ENCODE data around the gene RIC1.
"Not testable (repeated sequence)": the region's sequence is repeated elsewhere in the genome, so short reads cannot be mapped to it uniquely, and the experiment has no call there.

Gene RIC1

DNA sequence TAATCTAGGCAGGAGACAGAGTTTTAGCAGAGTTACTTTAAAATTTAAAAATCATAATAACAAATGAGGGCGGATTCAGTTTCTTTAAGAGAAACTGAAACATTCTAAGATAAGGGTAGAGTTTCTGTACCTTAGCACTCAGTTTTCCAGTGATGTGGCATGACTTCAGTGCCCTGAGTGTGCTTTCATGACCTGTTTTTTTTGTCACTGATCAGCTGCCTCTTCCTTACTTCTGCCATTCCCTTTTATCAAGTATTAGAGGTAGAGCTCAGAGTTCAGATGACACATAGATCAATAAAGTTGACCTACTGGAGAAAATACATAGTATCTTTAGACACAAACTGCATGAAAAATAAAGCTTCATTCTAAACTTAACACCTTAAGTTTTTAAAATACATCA, 121.7 kb downstream of the RIC1 start:
- no peak for TF ChIP-seq ZNF274 (IDR thresholded peaks at IDR 0.05; ENCODE audit: low read depth, low read length)
- no peak overlapping the region for H3K4me3 ChIP-seq (ENCODE audit: low read length)

DNA sequence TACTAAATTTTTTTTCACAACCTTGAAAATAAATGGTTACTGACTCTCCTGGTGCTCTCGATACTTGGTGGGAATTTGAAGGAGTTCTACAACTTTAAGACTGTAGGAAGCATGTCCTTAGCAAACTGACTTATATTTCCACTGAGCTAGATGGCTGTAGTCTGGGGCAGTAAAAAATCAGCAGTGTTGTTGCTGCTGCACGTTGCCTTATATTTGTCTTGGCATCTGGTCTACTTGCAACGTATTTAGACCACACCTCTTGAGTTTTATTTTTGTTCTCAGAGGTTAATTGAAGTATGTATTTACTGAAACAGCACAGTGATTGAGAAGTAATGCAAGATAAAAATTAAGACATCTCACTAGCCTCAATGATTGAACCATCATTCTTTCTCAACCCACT, 127.7 kb downstream of the RIC1 start:
- TF ChIP-seq ZNF274 (IDR thresholded peaks at IDR 0.05; ENCODE audit: low read depth, low read length), result no peak
- no peak overlapping the region for H3K4me3 ChIP-seq (ENCODE audit: low read length)

DNA sequence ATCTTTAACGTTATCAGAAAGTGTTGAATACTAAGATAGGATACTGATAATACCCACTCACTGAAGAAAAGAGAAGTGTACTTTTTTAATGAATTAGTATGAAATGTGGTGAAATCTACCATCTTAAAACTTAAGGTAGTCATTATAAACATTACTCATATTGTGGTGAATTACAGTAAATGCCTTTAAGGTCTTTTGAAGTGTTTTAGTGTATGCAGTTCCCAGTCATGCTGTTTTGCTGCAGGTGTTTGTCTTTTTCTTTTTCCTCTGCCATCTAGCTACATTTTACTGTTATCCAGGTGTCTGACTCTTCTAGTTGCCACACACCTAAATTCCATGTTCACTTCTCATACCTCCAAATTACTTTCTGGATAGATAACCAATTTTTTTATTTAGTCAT, 131.4 kb downstream of the RIC1 start:
- H3K4me3 ChIP-seq (ENCODE audit: low read length), result no peak overlapping the region
- TF ChIP-seq ZNF274 (IDR thresholded peaks at IDR 0.05; ENCODE audit: low read depth, low read length), result no peak

DNA sequence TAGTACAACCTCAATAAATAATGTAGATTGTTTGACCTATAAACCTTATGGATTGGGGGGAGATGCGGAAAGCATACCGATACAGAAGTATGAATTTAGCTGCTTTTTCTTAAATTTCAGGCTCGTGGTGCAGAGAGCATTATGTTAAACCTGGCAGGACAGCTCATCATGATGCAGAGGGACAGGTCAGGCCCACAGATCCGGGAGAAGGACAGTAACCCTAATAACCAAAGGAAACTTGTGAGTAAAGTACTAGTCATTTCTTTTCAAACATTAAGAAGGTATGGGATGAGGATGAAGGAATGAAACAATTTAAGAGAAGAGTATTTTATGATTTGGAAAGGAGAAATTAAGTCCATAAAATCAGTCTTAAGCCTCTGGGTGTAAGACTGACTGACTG, 133.5 kb downstream of the RIC1 start:
- H3K4me3 ChIP-seq (ENCODE audit: low read length), result no peak overlapping the region
- TF ChIP-seq ZNF274 (IDR thresholded peaks at IDR 0.05; ENCODE audit: low read depth, low read length), result no peak

GRCh38 chr9:5764130-5764868, 135.4 kb downstream of the RIC1 start:
- no peak overlapping the region for H3K4me3 ChIP-seq (ENCODE audit: low read length)
- TF ChIP-seq ZNF274 (IDR thresholded peaks at IDR 0.05; ENCODE audit: low read depth, low read length), result no peak

DNA sequence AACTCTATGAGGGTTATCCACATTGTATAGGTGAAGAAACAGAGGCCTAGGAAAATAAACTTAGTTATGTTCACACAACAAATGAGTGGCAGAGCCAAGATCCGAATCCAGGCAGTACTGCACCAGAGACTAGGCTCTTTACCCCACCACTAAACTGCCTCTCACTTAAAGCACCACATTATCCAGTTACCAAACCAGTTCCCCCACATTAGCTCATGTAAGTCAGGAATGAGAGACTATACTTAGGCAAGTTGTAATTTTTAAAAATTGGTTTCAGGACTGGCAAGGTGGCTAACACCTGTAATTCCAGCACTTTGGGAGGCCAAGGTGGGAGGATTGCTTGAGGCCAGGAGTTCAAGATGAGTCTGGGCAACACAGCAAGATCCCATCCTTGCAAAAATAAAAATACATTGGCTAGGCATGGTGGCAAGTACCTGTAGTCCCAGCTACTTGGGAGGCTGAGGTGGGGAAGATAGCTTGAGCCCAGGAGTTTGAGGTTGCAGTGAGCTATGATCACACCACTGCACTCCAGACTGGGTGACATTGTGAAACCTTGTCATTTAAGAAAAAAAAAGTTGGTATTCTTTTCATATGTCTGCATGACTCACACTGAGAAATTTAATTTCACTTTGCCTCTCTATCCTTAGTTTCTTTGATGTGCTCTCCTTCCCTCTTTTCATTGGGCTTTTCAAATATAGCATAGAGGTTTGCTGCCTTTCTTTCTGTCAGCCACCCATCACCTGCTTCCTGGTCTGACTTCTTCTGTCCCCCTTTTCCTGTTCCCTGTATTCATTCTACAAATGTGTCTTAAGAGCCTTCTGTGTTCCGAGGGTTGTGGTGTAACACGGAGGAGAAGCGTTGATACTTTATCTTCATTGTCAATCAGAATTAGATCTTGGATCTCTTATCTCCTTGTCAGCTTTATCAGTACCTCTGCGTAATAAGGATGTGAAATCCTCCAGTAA, 139.3 kb downstream of the RIC1 start:
- TF ChIP-seq ZNF274 (IDR thresholded peaks at IDR 0.05; ENCODE audit: low read depth, low read length), result no peak
- peak overlapping the region; percentile 8; the same call in 1 of the 2 replicates for H3K4me3 ChIP-seq (ENCODE audit: low read length)

DNA sequence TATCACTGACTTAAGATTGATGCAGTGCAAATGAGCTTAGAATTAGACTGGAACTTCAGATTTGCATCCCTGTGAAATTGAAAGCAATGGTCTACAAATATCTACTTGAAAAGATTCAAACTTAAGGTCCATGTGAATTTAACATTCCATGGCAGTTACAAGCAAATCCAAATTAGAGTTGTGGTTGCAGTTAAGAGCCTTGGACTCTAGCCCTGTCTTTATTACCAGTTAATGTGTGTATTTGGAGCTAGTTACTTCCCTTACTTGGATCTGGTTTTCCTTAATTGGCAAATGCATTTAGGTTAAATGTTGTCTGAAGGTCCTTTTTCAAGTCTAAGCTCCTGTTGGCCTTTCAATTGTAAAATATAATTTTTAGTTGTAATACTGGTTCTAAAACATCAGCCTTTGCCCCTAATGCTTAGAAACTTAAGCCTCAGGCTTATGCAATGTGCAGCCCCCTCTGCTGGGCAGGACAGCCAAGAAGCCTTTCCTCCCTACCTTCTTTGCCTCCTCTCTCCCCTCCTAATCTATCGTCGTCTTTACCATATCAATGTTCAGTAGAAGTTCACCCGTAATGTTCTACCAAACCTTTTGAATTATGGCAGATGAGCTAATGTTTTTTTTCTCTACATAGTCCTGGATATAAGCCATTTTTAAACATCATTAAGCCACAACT, 144.6 kb downstream of the RIC1 start:
- H3K4me3 ChIP-seq (ENCODE audit: low read length), result no peak overlapping the region
- no peak for TF ChIP-seq ZNF274 (IDR thresholded peaks at IDR 0.05; ENCODE audit: low read depth, low read length)

- no peak for TF ChIP-seq ZNF274 (IDR thresholded peaks at IDR 0.05; ENCODE audit: low read depth, low read length)
- no peak overlapping the region for H3K4me3 ChIP-seq (ENCODE audit: low read length)
Measured at GRCh38 chr9:5778805-5779204, 149.9 kb downstream of the RIC1 start.

DNA sequence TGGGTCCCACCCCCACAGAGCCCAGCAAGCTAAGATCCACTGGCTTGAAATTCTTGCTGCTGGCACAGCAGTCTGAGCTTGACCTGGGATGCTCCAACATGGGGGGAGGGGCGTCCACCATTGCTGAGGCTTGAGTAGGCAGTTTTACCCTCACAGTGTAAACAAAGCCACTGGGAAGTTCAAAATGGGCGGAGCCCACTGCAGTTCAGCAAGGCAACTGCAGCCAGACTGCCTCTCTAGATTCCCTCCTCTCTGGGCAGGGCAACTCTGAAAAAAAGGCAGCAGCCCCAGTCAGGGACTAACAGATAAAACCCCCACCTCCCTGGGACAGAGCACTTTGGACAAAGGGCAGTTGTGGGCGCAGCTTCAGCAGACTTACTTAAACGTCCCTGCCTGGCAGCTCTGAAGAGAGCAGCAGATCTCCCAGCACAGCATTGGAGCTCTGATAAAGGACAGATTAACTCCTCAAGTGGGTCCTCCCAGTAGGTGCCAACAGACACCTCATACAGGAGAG, 150.9 kb downstream of the RIC1 start:
- not testable (repeated sequence) for H3K4me3 ChIP-seq (ENCODE audit: low read length)

DNA sequence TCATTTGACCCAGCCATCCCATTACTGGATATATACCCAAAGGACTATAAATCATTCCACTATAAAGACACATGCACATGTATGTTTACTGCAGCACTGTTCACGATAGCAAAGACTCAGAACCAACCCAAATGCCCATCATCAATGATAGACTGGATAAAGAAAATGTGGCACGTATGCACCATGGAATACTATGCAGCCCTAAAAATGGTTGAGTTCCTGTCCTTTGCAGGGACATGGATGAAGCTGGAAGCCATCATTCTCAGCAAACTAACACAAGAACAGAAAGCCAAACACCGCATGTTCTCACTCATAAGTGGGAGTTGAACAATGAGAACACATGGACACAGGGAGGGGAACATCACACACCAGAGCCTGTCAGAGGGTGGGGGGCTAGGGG, 154.5 kb downstream of the RIC1 start:
- H3K4me3 ChIP-seq (ENCODE audit: low read length), result not testable (repeated sequence)

GRCh38 chr9:5783982-5784381, 155.1 kb downstream of the RIC1 start:
- no peak for TF ChIP-seq ZNF274 (IDR thresholded peaks at IDR 0.05; ENCODE audit: low read depth, low read length)
- H3K4me3 ChIP-seq (ENCODE audit: low read length), result no peak overlapping the region

- no peak for TF ChIP-seq ZNF274 (IDR thresholded peaks at IDR 0.05; ENCODE audit: low read depth, low read length)
Measured at GRCh38 chr9:5784526-5785315, 155.8 kb downstream of the RIC1 start.

DNA sequence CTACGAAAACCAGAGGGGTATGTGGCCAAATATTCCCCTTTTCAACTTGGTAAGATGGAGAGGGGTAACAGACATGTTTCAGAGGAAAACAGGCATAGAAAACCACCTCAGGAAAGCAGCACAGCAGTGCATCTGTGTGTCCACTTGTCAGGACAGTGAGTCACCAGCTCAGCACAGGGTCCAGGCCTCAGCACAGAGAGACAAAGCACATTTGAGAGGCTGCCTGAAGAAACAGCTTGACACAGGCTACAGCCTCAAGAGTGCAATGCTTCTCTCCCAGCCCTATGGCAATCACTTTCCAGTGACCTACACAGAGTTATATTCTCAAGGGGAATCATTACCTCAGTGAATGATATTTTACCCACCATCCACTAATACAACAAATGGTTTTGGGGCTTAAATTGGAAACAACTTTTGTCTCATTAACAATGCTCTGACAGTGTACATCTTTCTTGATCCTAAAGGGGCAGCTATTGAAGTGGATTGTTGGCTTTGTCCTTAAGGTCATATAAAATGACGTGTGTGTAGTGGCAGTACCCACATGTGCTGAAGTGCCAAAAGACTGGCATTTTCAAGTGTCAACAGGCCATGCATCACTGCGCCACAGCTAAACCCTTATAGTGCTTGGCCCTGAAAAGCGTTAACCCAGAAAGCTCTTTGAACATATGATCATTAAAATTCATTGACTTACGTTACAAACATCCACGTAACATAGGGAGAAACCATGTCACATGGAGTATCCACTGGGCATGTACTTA, 157.6 kb downstream of the RIC1 start:
- no peak for TF ChIP-seq ZNF274 (IDR thresholded peaks at IDR 0.05; ENCODE audit: low read depth, low read length)
- no peak overlapping the region for H3K4me3 ChIP-seq (ENCODE audit: low read length)

More at GRCh38 chr9:5784526-5785315, 155.8 kb downstream of the RIC1 start:
- no peak overlapping the region for H3K4me3 ChIP-seq (ENCODE audit: low read length)
